HepG2 (cell line): ENCODE results near the gene NAPB. TPM values are rescaled to one million over a fixed set of nuclear protein-coding genes. Genes with fewer than 3 reads are reported as not detected.

ENCODE experiments used
- ATF7 ChIP-seq, 2 experiments: fragments of 450-650 bp in 1 of 2; sonication (generic) in 1 of 2; formaldehyde crosslinking in 1 of 2; IDR thresholded peaks; 2 replicates each; pipeline versions ENCODE4 v1.4.0 to v1.6.1; 2016 to 2020; ENCODE audit warnings: antibody characterized with exemption in 1 of 2, mild to moderate bottlenecking in 1 of 2, missing genetic modification reagents in 1 of 2
- DMAP1 ChIP-seq: IDR thresholded peaks from 2 replicates; pipeline ENCODE4 v1.6.1; 2016
- ELF4 ChIP-seq: sonication (generic); formaldehyde crosslinking; IDR thresholded peaks from 2 replicates; pipeline ENCODE4 v1.5.0; 2020; ENCODE audit warnings: missing genetic modification reagents, mild to moderate bottlenecking, moderate library complexity, borderline replicate concordance
- FOXP1 ChIP-seq, 2 experiments: fragments of 450-650 bp in 1 of 2; IDR thresholded peaks; 2 replicates each; pipeline ENCODE4 v1.6.1; 2017 to 2018; ENCODE audit warnings: antibody characterized with exemption in 1 of 2
- KDM6A ChIP-seq: IDR thresholded peaks from 2 replicates; pipeline ENCODE4 v1.6.1; 2016; ENCODE audit warnings: low read depth
- KLF16 ChIP-seq, 2 experiments: sonication (generic) in 1 of 2; formaldehyde crosslinking in 1 of 2; IDR thresholded peaks; 2 replicates each; pipeline versions ENCODE4 v1.6.1 to v1.8.0; 2016 to 2023; ENCODE audit warnings: missing genetic modification reagents in 2 of 2, missing compliant biosample characterization in 1 of 2
- KLF9 ChIP-seq: IDR thresholded peaks from 2 replicates; pipeline ENCODE4 v1.6.1; 2016; ENCODE audit warnings: low read depth
- MAF1 ChIP-seq: sonication (generic); formaldehyde crosslinking; IDR thresholded peaks from 2 replicates; pipeline ENCODE4 v1.5.0; 2020; ENCODE audit warnings: missing genetic modification reagents, borderline replicate concordance
- PRMT3 ChIP-seq: sonication (generic); formaldehyde crosslinking; IDR thresholded peaks from 2 replicates; pipeline ENCODE4 v1.8.1; 2022; ENCODE audit warnings: low read depth, mild to moderate bottlenecking, moderate library complexity, missing genetic modification reagents, borderline replicate concordance
- REPIN1 ChIP-seq: sonication (generic); formaldehyde crosslinking; IDR thresholded peaks from 2 replicates; pipeline ENCODE4 v1.8.0; 2022; ENCODE audit warnings: missing genetic modification reagents, low read depth, mild to moderate bottlenecking, borderline replicate concordance
- SSRP1 ChIP-seq: IDR thresholded peaks from 2 replicates; pipeline ENCODE4 v1.6.1; 2016; ENCODE audit warnings: control low read depth
- ZFAT ChIP-seq: sonication (generic); formaldehyde crosslinking; conservative IDR thresholded peaks from 2 replicates; pipeline ENCODE4 v1.8.1; 2023; ENCODE audit warnings: missing genetic modification reagents, inconsistent platforms
- ZNF12 ChIP-seq: sonication (generic); formaldehyde crosslinking; IDR thresholded peaks from 2 replicates; pipeline ENCODE4 v1.5.0; 2020; ENCODE audit warnings: missing genetic modification reagents
- ZNF354B ChIP-seq: sonication (generic); formaldehyde crosslinking; IDR thresholded peaks from 2 replicates; pipeline ENCODE4 v1.8.0; 2022; ENCODE audit warnings: mild to moderate bottlenecking, missing genetic modification reagents
- ZNF484 ChIP-seq: sonication (generic); formaldehyde crosslinking; IDR thresholded peaks from 2 replicates; pipeline ENCODE4 v1.5.1; 2020; ENCODE audit warnings: mild to moderate bottlenecking, low read depth, missing genetic modification reagents, borderline replicate concordance
- ZNF530 ChIP-seq: sonication (generic); formaldehyde crosslinking; IDR thresholded peaks from 2 replicates; pipeline ENCODE4 v1.5.0; 2020; ENCODE audit warnings: low read depth, mild to moderate bottlenecking, missing genetic modification reagents
- ZNF569 ChIP-seq: sonication (generic); formaldehyde crosslinking; IDR thresholded peaks from 2 replicates; pipeline ENCODE4 v1.5.0; 2020; ENCODE audit warnings: mild to moderate bottlenecking, missing genetic modification reagents, moderate library complexity, borderline replicate concordance
- ZNF597 ChIP-seq: sonication (generic); formaldehyde crosslinking; IDR thresholded peaks from 2 replicates; pipeline ENCODE4 v1.5.0; 2020; ENCODE audit warnings: missing genetic modification reagents
- ZNF644 ChIP-seq: IDR thresholded peaks from 2 replicates; pipeline ENCODE4 v1.6.1; 2016; ENCODE audit warnings: low read depth
- ZNF674 ChIP-seq: sonication (generic); formaldehyde crosslinking; IDR thresholded peaks from 2 replicates; pipeline ENCODE4 v1.5.0; 2020; ENCODE audit warnings: low read depth, mild to moderate bottlenecking, missing genetic modification reagents
- ZNF724P ChIP-seq: sonication (generic); formaldehyde crosslinking; IDR thresholded peaks from 2 replicates; pipeline ENCODE4 v1.8.0; 2022; ENCODE audit warnings: missing genetic modification reagents, borderline replicate concordance
- polyA plus RNA-seq, 8 experiments: library from polyadenylated mRNA; depleted of rRNA in 3 of 8; stranded (reverse) in 7 of 8; unstranded in 1 of 8; fragments of >200 nt; fragmentation: Illumina TruSeq in 4 of 8; extraction: Trizol in 4 of 8; gene quantifications; 2 replicates each; pipeline versions ENCODE4 v1.2.1 to v1.2.3, GENCODE V29; 2011 to 2016; ENCODE audit warnings: low read depth in 4 of 8, missing spikeins in 1 of 8, mixed read lengths in 1 of 8; ENCODE audit not compliant: insufficient read depth in 1 of 8
- total RNA-seq, 5 experiments: library from RNA; depleted of rRNA; stranded (reverse); fragments of >200 nt; fragmentation: Illumina TruSeq; extraction: Trizol; gene quantifications; 2 replicates each; pipeline ENCODE4 v1.2.3, GENCODE V29; 2016; ENCODE audit warnings: low read depth in 1 of 5
- TF ChIP-seq, protein P1 (sequence below): sonication (generic); formaldehyde crosslinking; IDR thresholded peaks from 2 replicates; pipeline ENCODE4 v1.4.0; 2020; ENCODE audit warnings: missing genetic modification reagents
- TF ChIP-seq, protein P2 (sequence below): sonication (generic); formaldehyde crosslinking; IDR thresholded peaks from 2 replicates; pipeline ENCODE4 v1.5.1; 2020; ENCODE audit warnings: missing genetic modification reagents, mild to moderate bottlenecking, borderline replicate concordance
- TF ChIP-seq, protein P3 (sequence below): sonication (generic); formaldehyde crosslinking; IDR thresholded peaks from 2 replicates; pipeline ENCODE4 v1.5.0; 2020; ENCODE audit warnings: missing genetic modification reagents, mild to moderate bottlenecking, borderline replicate concordance

The NAPB gene
- total and polyA plus RNA-seq, 2 of the 13 experiments (the other 11 are each of a cell fraction or from before 2014, with no cell fraction given) = 15.2 to 16.1 TPM

- TF ChIP-seq, protein P1, sequence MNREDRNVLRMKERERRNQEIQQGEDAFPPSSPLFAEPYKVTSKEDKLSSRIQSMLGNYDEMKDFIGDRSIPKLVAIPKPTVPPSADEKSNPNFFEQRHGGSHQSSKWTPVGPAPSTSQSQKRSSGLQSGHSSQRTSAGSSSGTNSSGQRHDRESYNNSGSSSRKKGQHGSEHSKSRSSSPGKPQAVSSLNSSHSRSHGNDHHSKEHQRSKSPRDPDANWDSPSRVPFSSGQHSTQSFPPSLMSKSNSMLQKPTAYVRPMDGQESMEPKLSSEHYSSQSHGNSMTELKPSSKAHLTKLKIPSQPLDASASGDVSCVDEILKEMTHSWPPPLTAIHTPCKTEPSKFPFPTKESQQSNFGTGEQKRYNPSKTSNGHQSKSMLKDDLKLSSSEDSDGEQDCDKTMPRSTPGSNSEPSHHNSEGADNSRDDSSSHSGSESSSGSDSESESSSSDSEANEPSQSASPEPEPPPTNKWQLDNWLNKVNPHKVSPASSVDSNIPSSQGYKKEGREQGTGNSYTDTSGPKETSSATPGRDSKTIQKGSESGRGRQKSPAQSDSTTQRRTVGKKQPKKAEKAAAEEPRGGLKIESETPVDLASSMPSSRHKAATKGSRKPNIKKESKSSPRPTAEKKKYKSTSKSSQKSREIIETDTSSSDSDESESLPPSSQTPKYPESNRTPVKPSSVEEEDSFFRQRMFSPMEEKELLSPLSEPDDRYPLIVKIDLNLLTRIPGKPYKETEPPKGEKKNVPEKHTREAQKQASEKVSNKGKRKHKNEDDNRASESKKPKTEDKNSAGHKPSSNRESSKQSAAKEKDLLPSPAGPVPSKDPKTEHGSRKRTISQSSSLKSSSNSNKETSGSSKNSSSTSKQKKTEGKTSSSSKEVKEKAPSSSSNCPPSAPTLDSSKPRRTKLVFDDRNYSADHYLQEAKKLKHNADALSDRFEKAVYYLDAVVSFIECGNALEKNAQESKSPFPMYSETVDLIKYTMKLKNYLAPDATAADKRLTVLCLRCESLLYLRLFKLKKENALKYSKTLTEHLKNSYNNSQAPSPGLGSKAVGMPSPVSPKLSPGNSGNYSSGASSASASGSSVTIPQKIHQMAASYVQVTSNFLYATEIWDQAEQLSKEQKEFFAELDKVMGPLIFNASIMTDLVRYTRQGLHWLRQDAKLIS (CRISPR knock-in tag) = no peak
- TF ChIP-seq, protein P2, sequence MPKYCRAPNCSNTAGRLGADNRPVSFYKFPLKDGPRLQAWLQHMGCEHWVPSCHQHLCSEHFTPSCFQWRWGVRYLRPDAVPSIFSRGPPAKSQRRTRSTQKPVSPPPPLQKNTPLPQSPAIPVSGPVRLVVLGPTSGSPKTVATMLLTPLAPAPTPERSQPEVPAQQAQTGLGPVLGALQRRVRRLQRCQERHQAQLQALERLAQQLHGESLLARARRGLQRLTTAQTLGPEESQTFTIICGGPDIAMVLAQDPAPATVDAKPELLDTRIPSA = no peak
- TF ChIP-seq REPIN1 (CRISPR knock-in tag) (peak; percentile 62; the same call in 1 of the 2 replicates), ZNF724P (CRISPR knock-in tag) (0 out of 2 replicates have a peak, but pooled peaks have one; percentile 43), ZNF354B (CRISPR knock-in tag) (no peak), SSRP1 (CRISPR knock-in tag) (no peak), ZFAT (no peak), KLF9 (CRISPR knock-in tag) (no peak), ZNF530 (CRISPR knock-in tag) (no peak), MAF1 (CRISPR knock-in tag) (no peak), ZNF569 (CRISPR knock-in tag) (no peak), KLF16 (CRISPR knock-in tag; IDR thresholded peaks at IDR 0.05) (peak in 1 of 2 experiments; percentile 32; a peak in 1 of 4 replicates), FOXP1 (IDR thresholded peaks at IDR 0.05) (no peak), FOXP1 (CRISPR knock-in tag; IDR thresholded peaks at IDR 0.05) (peak; percentile 50), ATF7 (IDR thresholded peaks at IDR 0.05) (no peak), ATF7 (CRISPR knock-in tag; IDR thresholded peaks at IDR 0.05) (no peak), KDM6A (CRISPR knock-in tag) (0 out of 2 replicates have a peak, but pooled peaks have one; percentile 19), ZNF597 (CRISPR knock-in tag) (no peak), ZNF484 (CRISPR knock-in tag) (no peak), PRMT3 (CRISPR knock-in tag) (no peak), ZNF674 (CRISPR knock-in tag) (no peak), ELF4 (CRISPR knock-in tag) (no peak), DMAP1 (CRISPR knock-in tag) (no peak; the same call in 1 of the 2 replicates), ZNF644 (CRISPR knock-in tag) (peak; percentile 85), ZNF12 (CRISPR knock-in tag) (no peak)
- TF ChIP-seq, protein P3, sequence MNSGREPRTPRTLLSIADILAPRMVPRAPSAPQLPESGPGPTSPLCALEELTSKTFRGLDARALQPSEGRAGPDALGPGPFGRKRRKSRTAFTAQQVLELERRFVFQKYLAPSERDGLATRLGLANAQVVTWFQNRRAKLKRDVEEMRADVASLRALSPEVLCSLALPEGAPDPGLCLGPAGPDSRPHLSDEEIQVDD (CRISPR knock-in tag) = no peak
Measured at GRCh38 chr20:23435626-23436539, 14.6 kb upstream of the NAPB start (continued).
